Endothelial cell of umbilical vein (primary cell): ENCODE data around the gene RGS7. TPM values are rescaled to one million over a fixed set of nuclear protein-coding genes. Genes with fewer than 3 reads are reported as not detected.

Experiments used
- BruUV-seq: library from RNA; stranded (reverse); fragments of 400-500 nt; replicated peaks from 2 replicates; lab custom pipeline; 2021; lab: Mats Ljungman, UMichigan
- CTCF ChIA-PET: fragments of 300-600, 350-600 bp; sonication (Branson Sonifier 250); formaldehyde crosslinking; loops from one replicate; lab custom pipeline; 2021; ENCODE audit warnings: antibody characterized with exemption, inconsistent platforms; lab: Charles Lee
- POLR2A ChIA-PET: fragments of 300-600, 350-600 bp; sonication (Branson Sonifier 250); formaldehyde crosslinking; loops from one replicate; lab custom pipeline; 2021; ENCODE audit warnings: antibody characterized with exemption, inconsistent platforms; lab: Charles Lee
- DNase-seq: peaks from one replicate; pipeline ENCODE4 v3.0.0-alpha.2; 2011; ENCODE audit warnings: low read depth, low spot score
- FAIRE-seq: peaks from 2 replicates; lab custom pipeline; 2011; peaks lifted over from hg19 to GRCh38; lab: Jason Lieb, UNC
- H2AFZ ChIP-seq: 2 replicates; pipeline ENCODE4 v1.6.0; 2012; ENCODE audit warnings: low read depth, low read length, control low read depth, inconsistent platforms
- H3K27ac ChIP-seq: 2 replicates; pipeline ENCODE4 v1.5.1; 2011; ENCODE audit warnings: low read depth, mild to moderate bottlenecking, control low read depth, low read length, moderate library complexity; ENCODE audit not compliant: insufficient read depth
- H3K27me3 ChIP-seq, 2 experiments: 2 replicates each; pipeline versions ENCODE4 v1.6.0 to v1.6.1; 2011; ENCODE audit warnings: low read length in 2 of 2, mixed read lengths in 1 of 2; ENCODE audit not compliant: control insufficient read depth in 2 of 2, insufficient read depth in 2 of 2
- H3K36me3 ChIP-seq, 2 experiments: 2 replicates in 1 of 2; 3 replicates in 1 of 2; pipeline ENCODE4 v1.5.1; 2011; ENCODE audit warnings: low read length in 2 of 2, mild to moderate bottlenecking in 1 of 2, moderate library complexity in 1 of 2; ENCODE audit not compliant: control insufficient read depth in 2 of 2, insufficient read depth in 2 of 2; ENCODE audit errors: extremely low read depth in 1 of 2
- H3K4me1 ChIP-seq: 3 replicates; pipeline ENCODE4 v1.5.1; 2011; ENCODE audit warnings: mild to moderate bottlenecking, low read length; ENCODE audit not compliant: control insufficient read depth, insufficient read depth; ENCODE audit errors: extremely low read depth
- H3K4me2 ChIP-seq: 2 replicates; pipeline ENCODE4 v1.6.1; 2011; ENCODE audit warnings: low read length, control low read depth, mixed read lengths; ENCODE audit not compliant: insufficient read depth
- H3K4me3 ChIP-seq, 3 experiments: fragments of 200-600 bp in 1 of 3; sonication (generic), shearing (Covaris generic) in 1 of 3; replicated peaks in 1 of 3; 2 replicates each; pipeline ENCODE4 v1.5.1; 2011 to 2016; ENCODE audit warnings: control low read depth in 3 of 3, low read length in 3 of 3, mild to moderate bottlenecking in 2 of 3, inconsistent platforms in 1 of 3, low read depth in 1 of 3, moderate library complexity in 1 of 3; ENCODE audit not compliant: insufficient read depth in 1 of 3
- H3K79me2 ChIP-seq: 2 replicates; pipeline ENCODE4 v1.6.0; 2012; ENCODE audit warnings: low read length, inconsistent platforms; ENCODE audit not compliant: control insufficient read depth, insufficient read depth
- H3K9ac ChIP-seq: replicated peaks from 2 replicates; pipeline ENCODE3; 2011; ENCODE audit warnings: low read length, control low read depth; ENCODE audit not compliant: insufficient read depth; ENCODE audit errors: extremely low read depth
- H3K9me1 ChIP-seq: replicated peaks from 3 replicates; pipeline ENCODE4 v1.6.0; 2011; ENCODE audit warnings: mild to moderate bottlenecking, low read length; ENCODE audit not compliant: control insufficient read depth, insufficient read depth; ENCODE audit errors: extremely low read depth
- H3K9me3 ChIP-seq: replicated peaks from 2 replicates; pipeline ENCODE4 v1.5.1; 2012; ENCODE audit warnings: low read length, inconsistent platforms; ENCODE audit not compliant: control insufficient read depth, insufficient read depth
- H4K20me1 ChIP-seq: replicated peaks from 2 replicates; pipeline ENCODE3; 2011; ENCODE audit warnings: mild to moderate bottlenecking, low read length; ENCODE audit not compliant: control insufficient read depth, insufficient read depth; ENCODE audit errors: extremely low read depth
- EZH2 ChIP-seq: IDR thresholded peaks from 2 replicates; pipeline ENCODE4 v1.6.1; 2012; ENCODE audit warnings: borderline replicate concordance, low read depth, mild to moderate bottlenecking, moderate library complexity, low read length, inconsistent platforms; ENCODE audit not compliant: severe bottlenecking
- FOS ChIP-seq: IDR thresholded peaks from 2 replicates; pipeline ENCODE4 v1.6.1; 2011; ENCODE audit warnings: mild to moderate bottlenecking, low read length, moderate library complexity, borderline replicate concordance; ENCODE audit not compliant: insufficient read depth
- GATA2 ChIP-seq: IDR thresholded peaks from 2 replicates; pipeline ENCODE4 v1.7.0; 2011; ENCODE audit warnings: low read depth, mild to moderate bottlenecking, moderate library complexity, mixed read lengths, low read length; ENCODE audit not compliant: insufficient read length, insufficient read depth
- JUN ChIP-seq: IDR thresholded peaks from 2 replicates; pipeline ENCODE4 v1.6.1; 2011; ENCODE audit warnings: borderline replicate concordance, low read depth; ENCODE audit not compliant: insufficient read length, insufficient read depth
- MYC ChIP-seq: IDR thresholded peaks from one replicate; pipeline ENCODE4 v1.6.1; 2011; ENCODE audit warnings: mild to moderate bottlenecking, low read depth, low read length
- POLR2A ChIP-seq: IDR thresholded peaks from 2 replicates; pipeline ENCODE4 v1.6.1; 2012; ENCODE audit warnings: low read depth, mild to moderate bottlenecking, control low read depth, low read length
- POLR2AphosphoS5 ChIP-seq: IDR thresholded peaks from 2 replicates; pipeline ENCODE4 v1.6.1; 2012; ENCODE audit warnings: low read depth, mild to moderate bottlenecking, control low read depth, low read length, moderate library complexity; ENCODE audit not compliant: insufficient read depth
- dilution Hi-C: fragments of 300-500 bp; cut with MboI; formaldehyde crosslinking; loops from one replicate; pipeline ENCODE4 v1.15.0; 2019; ENCODE audit warnings: low sequenced_read_pairs; ENCODE audit not compliant: extremely low pct_ligation_motif_present
- intact Hi-C: fragments of 100-400 bp; cut with micrococcal nuclease; formaldehyde crosslinking; loops from one replicate; pipeline ENCODE4 v1.10.0; 2022
- polyA plus RNA-seq, 4 experiments: library from polyadenylated mRNA; depleted of rRNA in 3 of 4; stranded (reverse) in 3 of 4; unstranded in 1 of 4; fragments of >200 nt; gene quantifications; 2 replicates each; pipeline versions ENCODE4 v1.2.1 to v1.2.3, GENCODE V29; 2011 to 2012; ENCODE audit warnings: missing spikeins in 1 of 4
- total RNA-seq: library from RNA; stranded (reverse); gene quantifications from 2 replicates; pipeline ENCODE4 v1.2.3, GENCODE V29; 2021
- TF ChIP-seq, protein P1 (sequence below): IDR thresholded peaks from 2 replicates; pipeline ENCODE4 v1.6.1; 2011; ENCODE audit not compliant: insufficient read depth, insufficient read length
- TF ChIP-seq, protein P2 (sequence below), 2 donors: IDR thresholded peaks; 1 replicate in 1 of 2; 2 replicates in 1 of 2; pipeline ENCODE4 v1.5.1; 2011; ENCODE audit warnings: low read length in 2 of 2, mild to moderate bottlenecking in 2 of 2, moderate library complexity in 2 of 2, control low read depth in 1 of 2, inconsistent platforms in 1 of 2, low read depth in 1 of 2; ENCODE audit not compliant: insufficient read depth in 1 of 2; ENCODE audit errors: extremely low read depth in 1 of 2

Gene RGS7
- total and polyA plus RNA-seq, 2 donors (not counting 3 experiments of a cell fraction or from before 2014, with no cell fraction given): 0.43 to 0.44 TPM

DNA sequence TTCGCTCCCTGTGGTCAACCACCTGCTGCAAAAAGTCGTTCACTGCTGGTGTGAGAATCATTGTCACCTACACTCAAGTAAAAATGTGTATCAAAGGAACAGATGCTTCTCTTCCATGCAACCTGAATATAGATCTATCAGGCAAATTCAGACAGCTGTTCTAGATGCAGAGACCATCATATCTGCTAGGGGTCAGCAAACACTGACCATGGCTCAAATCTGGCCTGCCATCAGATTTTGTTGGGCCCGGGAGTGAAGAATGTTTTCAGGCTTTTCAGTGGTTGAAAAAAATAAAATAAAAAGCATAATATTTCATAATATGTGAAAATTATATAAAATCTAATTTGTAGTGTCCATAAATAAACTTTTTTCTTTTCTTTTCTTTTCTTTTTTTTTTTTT, 199.6 kb downstream of the RGS7 start:
- dilution Hi-C loops (no loop called here), intact Hi-C loops (loop anchor here (10.0 kb wide), 1 partner anchor 157 kb away; no protein-coding TSS in a partner anchor)
- TF ChIP-seq JUN (no peak), MYC (no peak), FOS (no peak), GATA2 (no peak), POLR2AphosphoS5 (no peak), EZH2 (no peak), POLR2A (no peak)
- TF ChIP-seq, protein P1, sequence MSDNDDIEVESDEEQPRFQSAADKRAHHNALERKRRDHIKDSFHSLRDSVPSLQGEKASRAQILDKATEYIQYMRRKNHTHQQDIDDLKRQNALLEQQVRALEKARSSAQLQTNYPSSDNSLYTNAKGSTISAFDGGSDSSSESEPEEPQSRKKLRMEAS: no peak
- TF ChIP-seq, protein P2, sequence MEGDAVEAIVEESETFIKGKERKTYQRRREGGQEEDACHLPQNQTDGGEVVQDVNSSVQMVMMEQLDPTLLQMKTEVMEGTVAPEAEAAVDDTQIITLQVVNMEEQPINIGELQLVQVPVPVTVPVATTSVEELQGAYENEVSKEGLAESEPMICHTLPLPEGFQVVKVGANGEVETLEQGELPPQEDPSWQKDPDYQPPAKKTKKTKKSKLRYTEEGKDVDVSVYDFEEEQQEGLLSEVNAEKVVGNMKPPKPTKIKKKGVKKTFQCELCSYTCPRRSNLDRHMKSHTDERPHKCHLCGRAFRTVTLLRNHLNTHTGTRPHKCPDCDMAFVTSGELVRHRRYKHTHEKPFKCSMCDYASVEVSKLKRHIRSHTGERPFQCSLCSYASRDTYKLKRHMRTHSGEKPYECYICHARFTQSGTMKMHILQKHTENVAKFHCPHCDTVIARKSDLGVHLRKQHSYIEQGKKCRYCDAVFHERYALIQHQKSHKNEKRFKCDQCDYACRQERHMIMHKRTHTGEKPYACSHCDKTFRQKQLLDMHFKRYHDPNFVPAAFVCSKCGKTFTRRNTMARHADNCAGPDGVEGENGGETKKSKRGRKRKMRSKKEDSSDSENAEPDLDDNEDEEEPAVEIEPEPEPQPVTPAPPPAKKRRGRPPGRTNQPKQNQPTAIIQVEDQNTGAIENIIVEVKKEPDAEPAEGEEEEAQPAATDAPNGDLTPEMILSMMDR (IDR thresholded peaks at IDR 0.05; ENCODE audit: extremely low read depth in 1 of 2, insufficient read depth in 1 of 2, low read depth in 1 of 2, low read length in 2 of 2): no peak
- H3K4me1 ChIP-seq: no peaks in the 10 kb centered on the region
- BruUV-seq: no TSS peak
- H2AFZ ChIP-seq: no peak overlapping the region
- H3K79me2 ChIP-seq: no peaks in the 10 kb centered on the region
- no peaks in the 10 kb centered on the region for H3K9me1 ChIP-seq
- H3K9me3 ChIP-seq: no peaks in the 10 kb centered on the region
- H3K27me3 ChIP-seq: no peaks in the 10 kb centered on the region
- POLR2A ChIA-PET: no interaction called here
- CTCF ChIA-PET: interaction anchor here (0.7 to 1.3 kb wide), 2 partner anchors 41 to 328 kb away, joined by 3 read pairs; no protein-coding TSS in a partner anchor
- DNase-seq: no peak
- no peak overlapping the region for H3K4me2 ChIP-seq
- H3K4me3 ChIP-seq: no peak overlapping the region
- no peak for FAIRE-seq
- H4K20me1 ChIP-seq: no peaks in the 10 kb centered on the region
- H3K27ac ChIP-seq: no peak overlapping the region
- H3K36me3 ChIP-seq: no peaks in the 10 kb centered on the region
- H3K9ac ChIP-seq: no peak overlapping the region
